Measurements from ENCODE around the gene MMP24. TPM values are rescaled to one million over a fixed set of nuclear protein-coding genes. Genes with fewer than 3 reads are reported as not detected.
"Not testable (repeated sequence)": the region's sequence is repeated elsewhere in the genome, so short reads cannot be mapped to it uniquely, and the experiment has no call there.

MMP24 gene
- total RNA-seq, 2 experiments from 2014 or later, result not detected

GRCh38 chr20:35191419-35192117, 34.9 kb upstream of the MMP24 start:
- H3K9me3 ChIP-seq (ENCODE audit: low read length), result peaks cover 6% of the 10 kb centered on the region; the same call in 1 of the 2 replicates
- H3K79me2 ChIP-seq (ENCODE audit: insufficient read depth, low read depth, low read length), result no peaks in the 10 kb centered on the region
- DNase-seq (ENCODE audit: low spot score), result no peak
- ChIA-PET CTCF (ENCODE audit: unreplicated experiment) (no interaction called here), POLR2A (no interaction called here)
- H2AFZ ChIP-seq (ENCODE audit: low read length), result no peak overlapping the region
- no peak overlapping the region for H3K27ac ChIP-seq (ENCODE audit: low read depth, low read length, poor library complexity, severe bottlenecking)
- no peaks in the 10 kb centered on the region for H3K36me3 ChIP-seq (ENCODE audit: insufficient read depth, low read length)
- intact Hi-C loops (cut with micrococcal nuclease; ENCODE audit: unreplicated experiment), result no loop called here
- BruUV-seq (replicated peaks), result no TSS peak
- H3K4me2 ChIP-seq (ENCODE audit: low read length), result no peak overlapping the region
- H3K4me1 ChIP-seq (ENCODE audit: insufficient read depth, low read length, poor library complexity, severe bottlenecking), result no peaks in the 10 kb centered on the region
- no peak for TF ChIP-seq CTCF (conservative IDR thresholded peaks at IDR 0.05; ENCODE audit: low read length)
- TF ChIP-seq EZH2phosphoT487 (IDR thresholded peaks at IDR 0.05; ENCODE audit: borderline replicate concordance, low read depth, low read length), result no peak
- no peaks in the 10 kb centered on the region for H4K20me1 ChIP-seq (ENCODE audit: insufficient read depth, low read length)
- no peaks in the 10 kb centered on the region for H3K9me2 ChIP-seq (ENCODE audit: insufficient read depth, low read length)
- H3K4me3 ChIP-seq (ENCODE audit: low read depth, low read length, poor library complexity, severe bottlenecking), result no peak overlapping the region

- peaks cover 8% of the 10 kb centered on the region; the same call in 1 of the 2 replicates for H3K9me3 ChIP-seq (ENCODE audit: low read length)
- POLR2A ChIA-PET, result interaction anchor here (0.6 kb wide), 1 partner anchor 64 kb away, joined by 3 read pairs; no protein-coding TSS in a partner anchor
- BruUV-seq (replicated peaks), result no TSS peak
- H2AFZ ChIP-seq (ENCODE audit: low read length), result no peak overlapping the region
- no peaks in the 10 kb centered on the region for H3K79me2 ChIP-seq (ENCODE audit: insufficient read depth, low read depth, low read length)
- H4K20me1 ChIP-seq (ENCODE audit: insufficient read depth, low read length), result no peaks in the 10 kb centered on the region
- no peaks in the 10 kb centered on the region for H3K9me2 ChIP-seq (ENCODE audit: insufficient read depth, low read length)
- no peak for DNase-seq (ENCODE audit: low spot score)
- H3K4me1 ChIP-seq (ENCODE audit: insufficient read depth, low read length, poor library complexity, severe bottlenecking), result no peaks in the 10 kb centered on the region
- H3K4me2 ChIP-seq (ENCODE audit: low read length), result no peak overlapping the region
- H3K4me3 ChIP-seq (ENCODE audit: low read depth, low read length, poor library complexity, severe bottlenecking), result no peak overlapping the region
- intact Hi-C loops (cut with micrococcal nuclease; ENCODE audit: unreplicated experiment), result no loop called here
- no peaks in the 10 kb centered on the region for H3K36me3 ChIP-seq (ENCODE audit: insufficient read depth, low read length)
- H3K27ac ChIP-seq (ENCODE audit: low read depth, low read length, poor library complexity, severe bottlenecking), result no peak overlapping the region
- TF ChIP-seq CTCF (conservative IDR thresholded peaks at IDR 0.05; ENCODE audit: low read length), result no peak
- no peak for TF ChIP-seq EZH2phosphoT487 (IDR thresholded peaks at IDR 0.05; ENCODE audit: borderline replicate concordance, low read depth, low read length)
- CTCF ChIA-PET (ENCODE audit: unreplicated experiment), result no interaction called here
Observed at GRCh38 chr20:35192118-35192872, 34.2 kb upstream of the MMP24 start.

- CTCF ChIA-PET (ENCODE audit: unreplicated experiment), result interaction anchor here (1.0 kb wide), 1 partner anchor 649 kb away, joined by 4 read pairs; no protein-coding TSS in a partner anchor
Observed at GRCh38 chr20:35193031-35193791, 33.3 kb upstream of the MMP24 start.

More at GRCh38 chr20:35193031-35193791, 33.3 kb upstream of the MMP24 start:
- BruUV-seq (replicated peaks); H3K27ac ChIP-seq (ENCODE audit: low read depth, low read length, poor library complexity, severe bottlenecking); H3K9me2 ChIP-seq (ENCODE audit: insufficient read depth, low read length); DNase-seq (ENCODE audit: low spot score); H3K79me2 ChIP-seq (ENCODE audit: insufficient read depth, low read depth, low read length); intact Hi-C loops (cut with micrococcal nuclease; ENCODE audit: unreplicated experiment); H3K9me3 ChIP-seq (ENCODE audit: low read length); H3K4me2 ChIP-seq (ENCODE audit: low read length); H4K20me1 ChIP-seq (ENCODE audit: insufficient read depth, low read length); H2AFZ ChIP-seq (ENCODE audit: low read length); H3K4me1 ChIP-seq (ENCODE audit: insufficient read depth, low read length, poor library complexity, severe bottlenecking); H3K4me3 ChIP-seq (ENCODE audit: low read depth, low read length, poor library complexity, severe bottlenecking); H3K36me3 ChIP-seq (ENCODE audit: insufficient read depth, low read length): not testable (repeated sequence)
- POLR2A ChIA-PET, result interaction anchor here (0.6 to 2.0 kb wide), 2 partner anchors 11 to 81 kb away, joined by 4 to 6 read pairs; no protein-coding TSS in a partner anchor
